K562 (cell line): Measurements from ENCODE around the gene AGRN. TPM values are rescaled to one million over a fixed set of nuclear protein-coding genes. Genes with fewer than 3 reads are reported as not detected.

Source experiments
- ASH1L ChIP-seq: fragments of 450-650 bp; IDR thresholded peaks from 2 replicates; pipeline ENCODE4 v1.6.1; 2018; ENCODE audit warnings: borderline replicate concordance, mild to moderate bottlenecking, low read depth; ENCODE audit not compliant: partially characterized antibody
- CTBP1 ChIP-seq: fragments of 450-650 bp; IDR thresholded peaks from 2 replicates; pipeline ENCODE4 v1.6.1; 2016; ENCODE audit warnings: borderline replicate concordance
- EP300 ChIP-seq: IDR thresholded peaks from 2 replicates; pipeline ENCODE4 v1.6.1; 2012; ENCODE audit warnings: low read length, improper control_type of control experiment
- HLTF ChIP-seq: fragments of 450-650 bp; IDR thresholded peaks from 2 replicates; pipeline ENCODE4 v1.6.1; 2016
- RBM34 ChIP-seq: fragments of 200-400 bp; formaldehyde crosslinking; IDR thresholded peaks from 2 replicates; pipeline ENCODE4 v1.6.1; 2018; ENCODE audit warnings: low read length, borderline replicate concordance; ENCODE audit not compliant: insufficient read depth
- REST ChIP-seq, 2 experiments: fragments of 450-650 bp; formaldehyde crosslinking in 1 of 2; IDR thresholded peaks; 2 replicates each; pipeline versions ENCODE4 v1.4.0 to v1.6.1; 2014 to 2020; ENCODE audit warnings: mild to moderate bottlenecking in 2 of 2, borderline replicate concordance in 1 of 2, low read depth in 1 of 2
- SAP30 ChIP-seq: fragments of 200-600 bp; sonication (generic); IDR thresholded peaks from 2 replicates; pipeline ENCODE4 v1.6.1; 2012; ENCODE audit warnings: borderline replicate concordance, low read depth, mild to moderate bottlenecking, moderate library complexity, low read length, control low read depth, inconsistent platforms; ENCODE audit not compliant: insufficient read depth, poor library complexity, severe bottlenecking
- SIN3A ChIP-seq, 2 experiments: fragments of 150-350 bp in 1 of 2; IDR thresholded peaks; 2 replicates each; pipeline ENCODE4 v1.6.1; 2011 to 2016; ENCODE audit warnings: borderline replicate concordance in 2 of 2, low read depth in 2 of 2, low read length in 2 of 2, mild to moderate bottlenecking in 2 of 2, moderate library complexity in 2 of 2; ENCODE audit not compliant: control insufficient read depth in 1 of 2
- SRSF7 ChIP-seq: fragments of 200-400 bp; formaldehyde crosslinking; optimal IDR thresholded peaks from 2 replicates; pipeline ENCODE3; 2017; ENCODE audit warnings: mild to moderate bottlenecking, low read depth, low read length
- ZKSCAN3 ChIP-seq: fragments of 250-450 bp; sonication (Bioruptor Pico); IDR thresholded peaks from 2 replicates; pipeline ENCODE4 v1.4.0; 2020
- ZNF431 ChIP-seq: sonication (generic); formaldehyde crosslinking; IDR thresholded peaks from 2 replicates; pipeline ENCODE4 v1.8.0; 2022; ENCODE audit warnings: mild to moderate bottlenecking, missing genetic modification reagents
- ZNF76 ChIP-seq: fragments of 250-450 bp; sonication (Bioruptor Pico); IDR thresholded peaks from 2 replicates; pipeline ENCODE4 v1.4.0; 2020; ENCODE audit warnings: mild to moderate bottlenecking, moderate library complexity, borderline replicate concordance
- polyA plus RNA-seq, 8 experiments: library from polyadenylated mRNA; depleted of rRNA in 4 of 8; stranded (reverse) in 5 of 8; unstranded in 3 of 8; fragments of >200 nt; fragmentation: Nextera tagmentation in 2 of 8; fragmentation: Illumina TruSeq in 1 of 8; extraction: Ambion mirVana in 2 of 8; extraction: Trizol in 1 of 8; gene quantifications; 2 replicates each; pipeline versions ENCODE4 v1.2.1 to v1.2.3, GENCODE V29; 2011 to 2014; ENCODE audit warnings: inconsistent platforms in 1 of 8, missing spikeins in 1 of 8
- total RNA-seq, 7 experiments: library from RNA; depleted of rRNA in 6 of 7; stranded (reverse); fragments of >200 nt in 6 of 7; fragmentation: Illumina TruSeq in 2 of 7; extraction: Trizol in 2 of 7; gene quantifications; 2 replicates each; pipeline versions ENCODE4 v1.2.1 to v1.2.3, GENCODE V29; 2011 to 2021; ENCODE audit warnings: low replicate concordance in 1 of 7
- TF ChIP-seq, protein P1 (sequence below): fragments of 450-650 bp; IDR thresholded peaks from 2 replicates; pipeline ENCODE4 v1.6.1; 2017; ENCODE audit warnings: antibody characterized with exemption, mild to moderate bottlenecking

The AGRN gene
- total and polyA plus RNA-seq, 9 of the 15 experiments (the other 6 are each of a cell fraction or from before 2014, with no cell fraction given) = 0.04 to 111 (median 18.1) TPM

DNA sequence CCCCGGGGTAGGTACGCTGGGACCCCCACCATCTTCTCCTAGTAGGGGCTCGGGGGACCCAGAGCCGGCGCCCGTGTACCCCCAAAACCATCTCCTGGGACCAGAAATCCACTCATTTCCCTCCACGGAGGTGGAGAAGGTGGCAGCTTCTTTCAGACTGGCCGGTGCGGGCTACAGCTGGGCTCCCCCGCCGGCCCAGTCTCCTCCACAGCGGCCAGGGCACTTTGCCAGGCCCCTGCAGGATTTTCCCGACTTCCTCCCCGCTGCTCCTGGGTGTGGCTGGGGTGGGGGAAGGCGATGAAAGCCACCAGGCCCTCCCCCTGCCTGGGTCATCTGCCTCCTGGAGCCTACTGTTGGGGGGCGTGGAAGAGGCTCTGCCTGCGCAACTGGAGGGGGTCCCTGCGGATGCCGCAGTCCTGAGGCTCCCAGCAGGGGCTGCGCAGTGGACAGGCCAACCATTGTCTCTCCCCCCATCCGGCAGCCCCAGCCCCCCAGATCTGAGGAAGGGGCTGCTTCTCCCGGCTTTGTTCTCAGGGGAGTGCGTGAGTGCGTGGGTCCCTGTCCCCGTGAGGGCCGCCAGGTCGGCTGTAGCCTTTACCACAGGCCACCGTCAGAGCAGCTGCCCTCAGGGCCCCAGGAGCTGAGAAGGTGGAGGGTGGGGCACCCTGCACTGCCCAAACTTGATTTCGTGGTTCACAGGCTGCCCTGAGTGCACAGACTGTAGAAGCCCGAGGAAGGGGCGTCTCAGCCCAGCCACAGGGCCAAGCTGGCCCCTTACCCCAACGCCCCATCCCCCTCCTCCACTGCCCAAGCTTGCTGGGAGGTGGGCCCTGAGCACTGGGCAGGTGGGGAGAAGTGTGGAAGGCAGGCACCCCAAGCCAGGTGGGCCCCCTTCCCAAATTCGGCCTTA is 1.3 kb downstream of the AGRN start (continued):
- TF ChIP-seq SIN3A (IDR thresholded peaks at IDR 0.05; ENCODE audit: borderline replicate concordance in 2 of 2, control insufficient read depth in 1 of 2, low read depth in 2 of 2, low read length in 2 of 2) (peak in 1 of 2 experiments; percentile 36; a peak in 1 of 4 replicates), HLTF (no peak), SRSF7 (no peak), ASH1L (no peak), RBM34 (no peak), EP300 (peak; percentile 30), REST (IDR thresholded peaks at IDR 0.05; ENCODE audit: borderline replicate concordance) (0 out of 2 replicates have a peak, but pooled peaks have one; percentile 3), REST (CRISPR knock-in tag; IDR thresholded peaks at IDR 0.05; ENCODE audit: low read depth) (peak; percentile 46; the same call in 1 of the 2 replicates), ZNF76 (CRISPR knock-in tag) (no peak; the same call in 1 of the 2 replicates), ZKSCAN3 (CRISPR knock-in tag) (no peak), ZNF431 (CRISPR knock-in tag) (no peak), CTBP1 (peak; percentile 73), SAP30 (peak; percentile 69)
- TF ChIP-seq, protein P1, sequence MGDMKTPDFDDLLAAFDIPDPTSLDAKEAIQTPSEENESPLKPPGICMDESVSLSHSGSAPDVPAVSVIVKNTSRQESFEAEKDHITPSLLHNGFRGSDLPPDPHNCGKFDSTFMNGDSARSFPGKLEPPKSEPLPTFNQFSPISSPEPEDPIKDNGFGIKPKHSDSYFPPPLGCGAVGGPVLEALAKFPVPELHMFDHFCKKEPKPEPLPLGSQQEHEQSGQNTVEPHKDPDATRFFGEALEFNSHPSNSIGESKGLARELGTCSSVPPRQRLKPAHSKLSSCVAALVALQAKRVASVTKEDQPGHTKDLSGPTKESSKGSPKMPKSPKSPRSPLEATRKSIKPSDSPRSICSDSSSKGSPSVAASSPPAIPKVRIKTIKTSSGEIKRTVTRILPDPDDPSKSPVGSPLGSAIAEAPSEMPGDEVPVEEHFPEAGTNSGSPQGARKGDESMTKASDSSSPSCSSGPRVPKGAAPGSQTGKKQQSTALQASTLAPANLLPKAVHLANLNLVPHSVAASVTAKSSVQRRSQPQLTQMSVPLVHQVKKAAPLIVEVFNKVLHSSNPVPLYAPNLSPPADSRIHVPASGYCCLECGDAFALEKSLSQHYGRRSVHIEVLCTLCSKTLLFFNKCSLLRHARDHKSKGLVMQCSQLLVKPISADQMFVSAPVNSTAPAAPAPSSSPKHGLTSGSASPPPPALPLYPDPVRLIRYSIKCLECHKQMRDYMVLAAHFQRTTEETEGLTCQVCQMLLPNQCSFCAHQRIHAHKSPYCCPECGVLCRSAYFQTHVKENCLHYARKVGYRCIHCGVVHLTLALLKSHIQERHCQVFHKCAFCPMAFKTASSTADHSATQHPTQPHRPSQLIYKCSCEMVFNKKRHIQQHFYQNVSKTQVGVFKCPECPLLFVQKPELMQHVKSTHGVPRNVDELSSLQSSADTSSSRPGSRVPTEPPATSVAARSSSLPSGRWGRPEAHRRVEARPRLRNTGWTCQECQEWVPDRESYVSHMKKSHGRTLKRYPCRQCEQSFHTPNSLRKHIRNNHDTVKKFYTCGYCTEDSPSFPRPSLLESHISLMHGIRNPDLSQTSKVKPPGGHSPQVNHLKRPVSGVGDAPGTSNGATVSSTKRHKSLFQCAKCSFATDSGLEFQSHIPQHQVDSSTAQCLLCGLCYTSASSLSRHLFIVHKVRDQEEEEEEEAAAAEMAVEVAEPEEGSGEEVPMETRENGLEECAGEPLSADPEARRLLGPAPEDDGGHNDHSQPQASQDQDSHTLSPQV = no peak
